H7 (cell line): Measurements from ENCODE around the gene CLPSL2. TPM values are rescaled to one million over a fixed set of nuclear protein-coding genes. Genes with fewer than 3 reads are reported as not detected.

Experiments
- DNase-seq: peaks from one replicate; pipeline ENCODE4 v3.0.0; 2012
- H3K27me3 ChIP-seq: 2 replicates; pipeline ENCODE4 v1.6.0; 2011; ENCODE audit warnings: mild to moderate bottlenecking, low read length; ENCODE audit not compliant: control insufficient read depth, insufficient read depth
- H3K36me3 ChIP-seq: replicated peaks from 2 replicates; pipeline ENCODE4 v1.5.1; 2011; ENCODE audit warnings: low read length; ENCODE audit not compliant: control insufficient read depth, insufficient read depth
- H3K4me3 ChIP-seq: 2 replicates; pipeline ENCODE4 v1.5.1; 2011; ENCODE audit warnings: low read depth, mild to moderate bottlenecking, control low read depth, low read length, moderate library complexity; ENCODE audit not compliant: insufficient read depth
- total RNA-seq: library from RNA; depleted of rRNA; stranded (reverse); fragments of >200 nt; shearing (Covaris generic); gene quantifications from 2 replicates; pipeline ENCODE4 v1.2.3, GENCODE V29; 2014; rRNA removed

CLPSL2 gene
- total RNA-seq, 1 experiment from 2014 or later = 4.2 TPM

- Histone ChIP-seq H3K4me3 (no peak overlapping the region), H3K27me3 (no peaks in the 10 kb centered on the region), H3K36me3 (no peaks in the 10 kb centered on the region)
- no peak for DNase-seq
Measured at GRCh38 chr6:35810971-35811698, 34.7 kb downstream of the CLPSL2 start.

- no peaks in the 10 kb centered on the region for H3K27me3 ChIP-seq
- DNase-seq = no peak
- no peaks in the 10 kb centered on the region for H3K36me3 ChIP-seq
- H3K4me3 ChIP-seq = no peak overlapping the region
Measured at GRCh38 chr6:35811699-35811995, 35.2 kb downstream of the CLPSL2 start.

- DNase-seq = no peak
- Histone ChIP-seq H3K27me3 (no peaks in the 10 kb centered on the region), H3K36me3 (no peaks in the 10 kb centered on the region), H3K4me3 (no peak overlapping the region)
Measured at GRCh38 chr6:35817515-35817914, 41.1 kb downstream of the CLPSL2 start.

GRCh38 chr6:35823601-35824000, 47.2 kb downstream of the CLPSL2 start:
- DNase-seq = no peak
- no peak overlapping the region for H3K4me3 ChIP-seq
- no peaks in the 10 kb centered on the region for H3K36me3 ChIP-seq
- H3K27me3 ChIP-seq = no peaks in the 10 kb centered on the region

GRCh38 chr6:35824552-35825192, 48.3 kb downstream of the CLPSL2 start:
- no peaks in the 10 kb centered on the region for H3K36me3 ChIP-seq
- no peak overlapping the region for H3K4me3 ChIP-seq
- H3K27me3 ChIP-seq = no peaks in the 10 kb centered on the region
- DNase-seq = no peak

Other genes starting within 250 kb of the CLPSL2 start
- gene FKBP5, start 87.7 kb upstream of the CLPSL2 start, total RNA-seq = 13.2 and 15.0 TPM in 2 replicates
- 0.94 and 3.0 TPM in 2 replicates for gene ARMC12, start 39.6 kb upstream of the CLPSL2 start, total RNA-seq
- gene CLPSL1, start 4.4 kb downstream of the CLPSL2 start, total RNA-seq = not detected in 2 replicates
- not detected in 2 replicates for gene CLPS, start 20.7 kb downstream of the CLPSL2 start, total RNA-seq
- gene LHFPL5, start 28.8 kb downstream of the CLPSL2 start, total RNA-seq = not detected in 2 replicates
- 74.1 and 92.0 TPM in 2 replicates for gene SRPK1, start 144.5 kb downstream of the CLPSL2 start, total RNA-seq
- gene SLC26A8, start 248.0 kb downstream of the CLPSL2 start, total RNA-seq = 0.03 TPM in 1 of 2 replicates, not detected in the other